Subcutaneous abdominal adipose tissue (tissue), 5 donors: ENCODE data around the gene LTBP1.

Experiments
- H3K27ac ChIP-seq: one replicate; pipeline ENCODE4 v1.7.0; 2013; ENCODE audit warnings: low read depth, mild to moderate bottlenecking, inconsistent platforms, low read length, moderate library complexity
- H3K27me3 ChIP-seq, 5 donors: one replicate each; pipeline ENCODE4 v1.7.0; 2013; ENCODE audit warnings: low read length in 5 of 5, inconsistent platforms in 1 of 5; ENCODE audit not compliant: control insufficient read depth in 5 of 5, insufficient read depth in 4 of 5
- H3K36me3 ChIP-seq, 5 donors: one replicate each; pipeline ENCODE4 v1.7.0; 2013; ENCODE audit warnings: low read length in 5 of 5; ENCODE audit not compliant: control insufficient read depth in 5 of 5, insufficient read depth in 5 of 5
- H3K4me1 ChIP-seq, 5 donors: one replicate each; pipeline ENCODE4 v1.7.0; 2013; ENCODE audit warnings: low read length in 5 of 5, mild to moderate bottlenecking in 3 of 5, moderate library complexity in 1 of 5; ENCODE audit not compliant: control insufficient read depth in 5 of 5, insufficient read depth in 5 of 5
- H3K4me3 ChIP-seq, 5 donors: one replicate each; pipeline ENCODE4 v1.7.0; 2013; ENCODE audit warnings: low read length in 5 of 5, low read depth in 1 of 5
- H3K9ac ChIP-seq, 5 donors: one replicate each; pipeline ENCODE4 v1.7.0; 2013; ENCODE audit warnings: low read length in 5 of 5, mild to moderate bottlenecking in 4 of 5, moderate library complexity in 3 of 5
- H3K9me3 ChIP-seq, 5 donors: one replicate each; pipeline ENCODE4 v1.7.0; 2013; ENCODE audit warnings: low read length in 5 of 5; ENCODE audit not compliant: control insufficient read depth in 5 of 5
- donor health status: healthy.
- donor health status: healthy.
- donor health status: healthy.
- donor health status: healthy.
- donor health status: healthy.

The LTBP1 gene

GRCh38 chr2:33337981-33338380 is 391.2 kb downstream of the LTBP1 start:
- H3K9ac ChIP-seq: no peak overlapping the region

GRCh38 chr2:33339269-33339668 is 392.5 kb downstream of the LTBP1 start:
- H3K27ac ChIP-seq: no peak overlapping the region
- H3K36me3 ChIP-seq: no peaks in the 10 kb centered on the region
- H3K4me1 ChIP-seq: peaks cover 0 to 15% (median 4%) of the 10 kb centered on the region in 5 donors
- H3K4me3 ChIP-seq: no peak overlapping the region
- no peaks in the 10 kb centered on the region for H3K9me3 ChIP-seq
- H3K27me3 ChIP-seq: no peaks in the 10 kb centered on the region
- H3K9ac ChIP-seq: no peak overlapping the region

More at GRCh38 chr2:33337981-33338380, 391.2 kb downstream of the LTBP1 start:
- H3K27ac ChIP-seq: no peak overlapping the region
- peaks cover 0 to 15% (median 4%) of the 10 kb centered on the region in 5 donors for H3K4me1 ChIP-seq
- H3K9me3 ChIP-seq: no peaks in the 10 kb centered on the region
- no peaks in the 10 kb centered on the region for H3K36me3 ChIP-seq
- H3K27me3 ChIP-seq: no peaks in the 10 kb centered on the region
- no peak overlapping the region for H3K4me3 ChIP-seq

- H3K27ac ChIP-seq: no peak overlapping the region
- peaks cover 0 to 15% (median 4%) of the 10 kb centered on the region in 5 donors for H3K4me1 ChIP-seq
- peak overlapping the region in 1 of 5 donors; percentile 29 for H3K4me3 ChIP-seq
- H3K36me3 ChIP-seq: no peaks in the 10 kb centered on the region
- no peaks in the 10 kb centered on the region for H3K27me3 ChIP-seq
- H3K9ac ChIP-seq: peak overlapping the region in 1 of 5 donors; percentile 16
- H3K9me3 ChIP-seq: no peaks in the 10 kb centered on the region
Measured at GRCh38 chr2:33340280-33340679, 393.5 kb downstream of the LTBP1 start.

GRCh38 chr2:33342171-33342570 is 395.4 kb downstream of the LTBP1 start:
- Histone ChIP-seq H3K4me3 (no peak overlapping the region), H3K9me3 (no peaks in the 10 kb centered on the region), H3K9ac (no peak overlapping the region), H3K4me1 (peaks cover 0 to 15% (median 4%) of the 10 kb centered on the region in 5 donors), H3K27me3 (no peaks in the 10 kb centered on the region), H3K36me3 (no peaks in the 10 kb centered on the region), H3K27ac (no peak overlapping the region)

- H3K36me3 ChIP-seq: no peaks in the 10 kb centered on the region
- H3K4me1 ChIP-seq: peaks cover 0 to 15% (median 4%) of the 10 kb centered on the region in 5 donors
- H3K27me3 ChIP-seq: no peaks in the 10 kb centered on the region
- H3K27ac ChIP-seq: peak overlapping the region; percentile 30
- H3K9me3 ChIP-seq: no peaks in the 10 kb centered on the region
- H3K9ac ChIP-seq: no peak overlapping the region
- no peak overlapping the region for H3K4me3 ChIP-seq
Measured at GRCh38 chr2:33342705-33343104, 396.0 kb downstream of the LTBP1 start.

- Histone ChIP-seq H3K4me1 (peaks cover 0 to 15% (median 4%) of the 10 kb centered on the region in 5 donors), H3K4me3 (no peak overlapping the region), H3K36me3 (no peaks in the 10 kb centered on the region), H3K9me3 (no peaks in the 10 kb centered on the region), H3K9ac (no peak overlapping the region), H3K27me3 (no peaks in the 10 kb centered on the region), H3K27ac (no peak overlapping the region)
Measured at GRCh38 chr2:33343387-33343895, 396.7 kb downstream of the LTBP1 start.

- Histone ChIP-seq H3K27me3 (no peaks in the 10 kb centered on the region), H3K9me3 (no peaks in the 10 kb centered on the region), H3K36me3 (no peaks in the 10 kb centered on the region), H3K4me1 (peaks cover 0 to 15% (median 4%) of the 10 kb centered on the region in 5 donors), H3K9ac (no peak overlapping the region), H3K27ac (no peak overlapping the region), H3K4me3 (no peak overlapping the region)
Measured at GRCh38 chr2:33344230-33344629, 397.5 kb downstream of the LTBP1 start.

- no peak overlapping the region for H3K4me3 ChIP-seq
- no peaks in the 10 kb centered on the region for H3K9me3 ChIP-seq
Measured at GRCh38 chr2:33347856-33348255, 401.1 kb downstream of the LTBP1 start.

GRCh38 chr2:33350632-33351031 is 403.9 kb downstream of the LTBP1 start:
- H3K36me3 ChIP-seq: no peaks in the 10 kb centered on the region
- no peaks in the 10 kb centered on the region for H3K27me3 ChIP-seq
- H3K27ac ChIP-seq: no peak overlapping the region
- no peak overlapping the region for H3K9ac ChIP-seq
- H3K4me3 ChIP-seq: no peak overlapping the region
- peaks cover 0 to 1% (median 0%) of the 10 kb centered on the region in 5 donors for H3K9me3 ChIP-seq
- H3K4me1 ChIP-seq: no peaks in the 10 kb centered on the region

More at GRCh38 chr2:33347856-33348255, 401.1 kb downstream of the LTBP1 start:
- Histone ChIP-seq H3K4me1 (peaks cover 0 to 2% (median 0%) of the 10 kb centered on the region in 5 donors), H3K27ac (no peak overlapping the region), H3K9ac (no peak overlapping the region), H3K27me3 (no peaks in the 10 kb centered on the region), H3K36me3 (no peaks in the 10 kb centered on the region)

- Histone ChIP-seq H3K27me3 (no peaks in the 10 kb centered on the region), H3K9ac (no peak overlapping the region), H3K4me3 (no peak overlapping the region), H3K36me3 (no peaks in the 10 kb centered on the region), H3K4me1 (no peaks in the 10 kb centered on the region), H3K9me3 (peaks cover 0 to 7% (median 4%) of the 10 kb centered on the region in 5 donors), H3K27ac (no peak overlapping the region)
Measured at GRCh38 chr2:33351781-33352180, 405.0 kb downstream of the LTBP1 start.
